TTC549 (cell line): ENCODE data around the gene MAPT.
"Not testable (repeated sequence)": the region's sequence is repeated elsewhere in the genome, so short reads cannot be mapped to it uniquely, and the experiment has no call there.

Experiments used
- FAIRE-seq: peaks from 2 replicates; lab custom pipeline; 2012; peaks lifted over from hg19 to GRCh38; lab: Jason Lieb, UNC

Gene MAPT

DNA sequence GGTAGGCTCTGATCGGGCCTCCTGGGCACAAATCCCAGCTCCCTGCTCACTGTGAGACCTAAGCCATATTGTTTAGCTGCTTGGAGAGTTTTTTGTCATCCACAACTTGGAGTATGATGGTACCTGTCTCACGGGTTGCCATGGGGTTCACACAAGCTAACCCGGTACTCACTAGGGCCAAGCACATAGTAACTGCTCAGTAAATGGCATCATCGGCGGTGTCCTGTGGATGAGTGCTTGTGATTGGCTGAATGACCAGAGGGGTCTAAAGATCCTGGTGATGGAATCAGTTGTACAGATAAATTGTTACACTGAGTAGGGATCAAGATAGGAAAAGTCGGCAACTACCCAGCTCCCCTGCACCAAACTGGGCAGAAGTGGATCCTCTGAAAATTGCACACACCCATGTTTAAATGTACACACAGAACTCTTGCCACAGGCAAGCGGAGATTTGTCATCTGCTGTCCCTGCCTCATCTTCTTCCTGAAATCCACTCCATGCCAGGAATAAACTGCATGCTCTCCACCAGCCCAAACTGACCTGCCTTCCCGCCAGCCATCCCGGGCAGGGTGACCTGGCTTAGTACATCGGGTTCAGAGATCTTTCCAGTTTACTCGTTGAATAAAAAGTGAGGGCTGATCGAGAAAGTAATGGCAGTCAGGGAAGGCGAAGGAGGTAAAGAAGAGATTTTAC is 6.5 kb downstream of the MAPT start:
- no peak for FAIRE-seq

DNA sequence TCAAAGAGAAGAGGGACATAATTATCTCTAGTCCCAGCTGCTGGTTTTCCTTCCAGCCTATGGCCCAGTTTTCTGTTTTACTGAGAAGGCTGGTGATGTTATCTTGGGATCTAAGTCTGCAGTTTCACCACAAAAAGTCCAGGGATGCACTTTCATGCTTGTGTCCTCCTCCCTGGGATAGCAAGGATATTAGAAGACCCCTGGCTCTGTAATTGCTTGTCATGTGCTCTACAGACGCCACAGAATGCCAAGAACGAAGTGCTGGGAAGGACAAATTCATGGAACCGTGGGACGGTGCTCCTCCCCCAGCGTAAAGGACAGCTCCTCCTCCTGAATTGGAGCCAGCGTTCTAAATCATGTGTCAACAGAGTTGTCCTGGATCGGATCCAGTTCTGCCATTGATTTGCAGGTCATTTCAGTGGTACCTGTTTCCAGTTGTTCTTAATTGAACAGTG is 8.6 kb downstream of the MAPT start:
- FAIRE-seq: no peak

DNA sequence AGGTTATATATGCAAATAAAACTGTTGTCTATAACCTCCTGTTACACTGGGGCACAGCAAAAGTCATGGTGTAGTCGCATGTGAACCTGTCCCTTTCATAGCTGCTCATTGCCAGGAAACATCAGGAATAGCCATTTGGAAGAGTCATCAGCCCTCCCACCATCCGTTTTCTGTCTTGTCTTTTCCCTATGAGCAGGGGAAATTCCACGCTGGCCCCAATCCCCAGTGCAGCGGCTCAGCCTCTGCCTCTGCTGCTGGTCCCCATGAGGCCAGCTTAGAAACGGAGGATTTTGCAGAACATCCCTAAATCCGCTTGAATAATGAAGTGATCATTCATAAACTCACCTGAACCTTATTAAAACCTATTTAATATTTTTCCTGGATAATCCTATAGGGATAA is 10.5 kb downstream of the MAPT start:
- no peak for FAIRE-seq

DNA sequence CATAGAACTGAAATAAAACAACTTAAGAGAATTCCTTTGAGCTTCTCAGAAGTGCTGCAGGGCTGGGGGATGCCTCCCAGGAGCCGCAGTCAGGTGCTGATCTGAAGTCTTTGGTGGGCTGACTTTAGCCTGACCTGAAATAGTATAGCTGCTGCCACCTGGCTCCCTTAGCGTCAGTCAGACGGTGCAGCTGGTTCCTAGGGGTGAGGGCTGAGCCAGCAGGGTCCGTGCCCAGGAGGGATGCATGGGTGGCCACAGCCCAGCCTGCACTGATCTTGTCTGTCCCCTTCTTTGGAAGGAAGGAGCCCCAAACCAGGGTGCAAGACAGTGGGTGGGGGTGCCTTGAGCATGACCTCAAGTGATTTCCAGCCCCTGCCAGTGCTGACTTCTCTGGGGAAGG is 11.5 kb downstream of the MAPT start:
- FAIRE-seq: no peak

- no peak for FAIRE-seq
These were observed 11.9 kb downstream of the MAPT start for GRCh38 chr17:45906237-45906636.

DNA sequence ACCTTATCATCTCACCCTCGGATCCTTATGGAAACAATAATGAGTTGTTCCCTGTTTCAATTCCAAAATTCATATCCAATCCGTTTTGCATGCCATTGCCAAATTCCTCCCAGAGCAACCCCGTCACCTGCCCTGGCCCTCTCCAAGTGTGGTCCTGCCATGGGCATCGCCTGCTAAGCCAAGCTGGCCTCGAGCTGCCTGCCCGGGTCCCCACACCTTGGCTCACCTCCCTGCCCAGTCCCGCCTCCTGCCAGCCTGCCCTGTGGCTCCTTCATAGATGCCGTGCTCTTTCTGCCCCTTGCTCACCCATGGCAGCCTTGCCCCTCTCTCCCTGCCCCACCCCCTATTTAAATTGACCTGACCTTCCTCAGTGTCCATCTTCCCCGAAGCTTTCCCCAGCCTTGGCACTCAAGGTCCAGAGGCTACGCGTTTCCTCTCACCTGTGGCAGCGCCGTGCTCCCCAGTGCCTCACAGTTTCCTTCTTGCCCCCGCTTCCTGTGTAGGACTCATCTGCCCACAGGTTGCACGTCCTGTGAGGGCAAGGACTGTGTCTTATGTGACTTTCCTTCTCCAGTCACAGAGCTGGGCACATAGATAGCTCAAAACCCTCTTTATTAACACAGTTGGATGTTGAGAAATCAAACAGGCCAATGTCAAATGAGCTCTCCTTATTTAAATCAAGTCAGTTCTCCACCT is 12.7 kb downstream of the MAPT start:
- FAIRE-seq: no peak

GRCh38 chr17:45907750-45908395 is 13.5 kb downstream of the MAPT start:
- no peak for FAIRE-seq

DNA sequence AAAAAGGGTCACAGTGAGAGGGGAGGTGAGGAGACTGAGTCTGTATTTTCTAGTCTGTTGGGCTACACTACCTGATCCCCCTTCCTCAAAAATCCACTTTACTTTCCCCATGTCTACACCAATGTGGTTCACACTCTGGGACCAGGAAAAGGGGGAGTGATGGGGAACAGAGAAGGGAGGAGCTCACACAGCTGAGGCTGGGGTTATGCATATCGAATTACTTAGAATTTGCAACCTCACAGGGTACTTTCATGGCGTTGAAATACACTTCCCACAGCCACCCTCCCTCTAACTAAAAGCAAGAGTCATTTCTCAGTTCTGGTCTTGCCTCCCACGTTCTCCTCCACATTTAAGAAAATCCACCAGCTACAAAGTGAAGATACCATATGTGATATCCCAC is 14.1 kb downstream of the MAPT start:
- no peak for FAIRE-seq

DNA sequence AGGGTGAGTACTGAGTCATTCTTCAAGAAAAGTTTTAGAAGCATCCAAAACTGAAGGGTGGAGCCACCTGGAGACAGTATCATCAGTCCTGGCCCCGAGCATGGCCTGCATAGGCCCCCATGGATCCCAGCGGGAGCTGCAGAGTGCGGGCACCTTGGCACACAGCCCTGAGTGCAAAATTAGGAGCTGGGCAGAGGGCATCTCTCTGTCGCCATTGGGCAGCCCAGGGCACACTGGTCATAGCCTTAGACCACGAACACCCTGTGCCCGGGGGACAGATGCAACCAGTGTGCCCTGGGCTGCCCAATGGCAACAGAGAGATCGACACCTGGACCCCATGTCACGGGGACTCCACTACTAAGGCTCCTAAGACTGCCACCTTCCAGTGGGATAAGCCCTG is 14.6 kb downstream of the MAPT start:
- no peak for FAIRE-seq

- FAIRE-seq: no peak
These were observed 16.3 kb downstream of the MAPT start for GRCh38 chr17:45910667-45911066.

DNA sequence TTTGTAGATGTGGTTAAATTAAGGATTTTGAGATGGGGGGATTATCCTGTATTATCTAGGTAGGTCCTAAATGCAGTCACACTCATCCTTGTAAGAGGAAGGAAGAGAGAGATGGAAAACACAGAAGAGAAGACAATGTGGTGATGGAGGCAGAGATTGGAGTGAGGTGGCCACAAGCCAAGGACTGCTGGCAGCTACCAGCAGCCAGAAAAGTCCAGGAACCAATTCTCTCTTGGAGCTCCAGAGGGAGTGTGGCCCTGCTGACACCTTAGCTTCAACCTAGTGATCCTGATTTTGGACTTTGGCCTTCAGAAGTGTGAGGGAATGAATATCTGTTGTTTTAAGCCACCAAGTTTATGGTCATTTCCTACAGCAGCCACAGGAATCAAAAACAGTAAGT is 18.0 kb downstream of the MAPT start:
- FAIRE-seq: no peak

DNA sequence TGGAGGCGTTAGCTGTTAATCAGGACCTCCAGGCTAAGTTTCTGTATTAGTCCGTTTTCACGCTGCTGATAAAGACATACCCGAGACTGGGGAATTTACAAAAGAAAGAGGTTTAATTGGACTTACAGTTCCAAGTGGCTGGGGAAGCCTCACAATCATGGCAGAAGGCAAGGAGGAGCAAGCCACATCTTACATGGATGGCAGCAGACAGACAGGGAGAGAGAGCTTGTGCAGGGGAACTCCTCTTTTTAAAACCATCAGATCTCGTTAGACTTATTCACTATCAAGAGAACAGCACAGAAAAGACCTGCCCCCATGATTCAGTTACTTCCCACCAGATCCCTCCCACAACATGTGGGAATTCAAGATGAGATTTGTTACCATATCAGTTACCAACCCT is 18.7 kb downstream of the MAPT start:
- FAIRE-seq: not testable (repeated sequence)

DNA sequence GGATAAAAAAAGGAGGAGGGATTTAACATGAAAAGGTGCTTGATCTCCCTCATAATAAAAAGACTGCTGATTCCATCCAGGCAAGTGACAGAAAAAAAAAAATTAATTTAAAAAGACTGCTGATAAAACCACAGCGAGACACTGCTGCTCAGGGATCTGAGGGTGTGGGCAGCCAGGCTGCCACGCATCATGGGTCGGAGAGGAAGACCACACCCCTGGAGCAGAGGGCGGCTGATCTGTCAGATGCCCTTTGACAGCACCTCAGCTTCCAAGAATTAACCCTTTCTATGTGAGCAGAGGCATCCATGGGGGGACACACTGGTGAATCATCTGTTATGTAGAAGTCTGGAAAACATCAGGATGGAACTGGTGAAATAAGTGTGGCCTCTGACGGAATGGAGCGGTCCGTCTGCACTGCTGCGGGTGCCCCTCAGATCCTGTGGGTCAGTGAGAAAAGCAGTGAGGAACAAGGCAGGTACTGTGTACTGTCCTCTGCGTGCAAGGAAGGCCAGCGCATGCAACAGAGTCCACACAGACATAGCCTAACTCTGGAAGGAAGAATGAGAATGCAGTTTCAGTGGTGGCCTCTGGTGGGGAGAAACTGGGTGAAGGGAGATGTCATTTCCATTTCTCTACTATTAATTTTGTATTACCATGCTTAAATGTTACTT is 19.8 kb downstream of the MAPT start:
- no peak for FAIRE-seq

DNA sequence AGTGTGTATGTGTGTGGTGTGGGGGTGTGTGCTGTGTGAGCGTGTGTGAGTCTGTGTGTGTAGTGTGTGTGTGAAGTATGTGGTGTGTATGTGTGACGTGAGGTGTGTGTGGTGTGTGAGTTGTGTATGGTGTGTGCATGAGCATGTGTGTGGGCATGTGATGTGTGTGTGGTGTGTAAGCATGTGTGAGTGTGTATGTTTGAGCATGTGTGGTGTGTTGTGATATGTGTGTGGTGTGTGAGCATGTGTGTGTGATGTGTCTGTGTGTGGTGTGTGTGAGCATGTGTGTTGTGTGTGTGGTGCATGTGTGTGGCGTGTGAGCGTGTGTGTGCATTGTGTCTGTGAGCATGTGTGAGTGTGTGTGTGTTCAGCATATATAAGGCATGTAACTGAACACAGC is 20.9 kb downstream of the MAPT start:
- no peak for FAIRE-seq

DNA sequence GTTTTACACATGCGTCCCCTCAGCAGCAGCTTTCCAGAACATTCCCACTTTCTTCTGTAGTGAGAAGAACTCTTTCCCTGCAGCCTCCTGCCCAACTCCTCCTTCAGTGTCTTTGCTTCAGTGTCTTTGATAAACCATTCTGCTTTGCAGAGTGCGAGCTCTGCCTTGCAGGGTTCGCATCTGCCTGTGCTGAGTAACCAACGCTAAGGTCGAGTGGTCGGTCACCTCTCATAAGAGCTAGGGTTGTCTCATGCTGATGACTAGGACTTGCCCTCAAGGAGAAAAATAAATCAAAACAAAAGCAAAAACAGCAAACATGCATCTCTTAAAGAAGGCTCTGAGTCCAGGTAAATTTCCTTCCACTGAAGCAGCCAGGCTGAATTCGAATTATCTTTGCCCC is 22.7 kb downstream of the MAPT start:
- FAIRE-seq: no peak

GRCh38 chr17:45918241-45918745 is 23.9 kb downstream of the MAPT start:
- FAIRE-seq: no peak

DNA sequence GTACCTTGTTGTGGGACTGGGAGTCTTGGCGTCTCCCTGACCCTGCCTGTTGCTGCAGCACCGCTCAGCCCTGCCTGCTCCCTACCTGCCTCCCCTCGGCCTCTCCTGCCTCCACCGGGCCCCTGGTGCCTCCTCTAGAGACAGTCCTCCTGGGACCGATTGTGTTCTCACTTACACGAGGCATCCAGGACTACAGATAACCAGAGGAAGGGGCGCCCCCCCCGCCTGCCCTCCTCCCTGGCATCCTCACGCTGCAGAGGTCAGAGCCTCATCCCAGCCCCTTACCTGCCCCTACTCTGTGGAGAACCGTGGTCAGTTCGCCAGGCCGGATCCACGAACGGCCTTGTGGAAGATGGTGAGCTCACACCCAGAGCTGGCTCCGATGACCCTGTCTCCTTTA is 24.8 kb downstream of the MAPT start:
- FAIRE-seq: no peak

DNA sequence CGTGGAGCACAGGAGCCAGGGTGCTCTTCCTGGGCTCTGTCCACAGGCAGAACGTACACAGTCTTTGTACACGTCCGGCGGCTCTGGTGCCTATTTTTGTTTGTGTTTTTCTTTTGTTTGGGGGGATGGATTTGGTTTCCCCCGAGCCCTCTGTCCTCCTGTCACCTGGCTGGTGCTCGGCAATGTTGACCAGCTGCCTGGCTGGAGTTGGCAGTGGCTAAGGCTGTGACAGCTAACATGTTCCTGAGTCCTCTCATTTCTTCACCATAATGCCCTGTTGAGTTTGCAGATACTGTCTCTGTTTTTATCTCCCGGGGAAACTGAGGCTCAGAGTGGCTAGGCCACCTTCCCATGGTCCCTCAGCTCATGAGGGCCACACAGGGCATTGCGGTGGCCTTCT is 25.7 kb downstream of the MAPT start:
- no peak for FAIRE-seq

- no peak for FAIRE-seq
These were observed 29.3 kb downstream of the MAPT start for GRCh38 chr17:45923511-45924268.

GRCh38 chr17:45924332-45924820 is 30.0 kb downstream of the MAPT start:
- no peak for FAIRE-seq

DNA sequence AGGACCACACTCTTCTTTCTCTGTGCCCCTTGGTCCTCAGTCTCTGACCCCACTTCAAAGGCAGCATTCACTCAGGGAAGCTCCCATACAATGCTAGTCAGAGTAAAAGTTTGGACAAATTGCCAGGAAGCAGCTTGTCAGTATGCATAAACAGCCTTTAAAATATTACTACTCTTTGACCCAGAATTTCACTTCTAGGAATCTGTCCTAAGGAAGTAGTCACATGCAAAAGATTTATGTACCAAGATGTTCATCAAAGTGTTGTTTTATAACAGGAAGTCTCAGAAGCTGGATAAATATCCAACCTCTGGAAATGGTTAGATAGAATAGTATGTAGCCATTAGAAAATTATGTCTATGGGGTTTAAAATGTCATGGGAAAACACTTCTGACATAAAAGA is 31.0 kb downstream of the MAPT start:
- FAIRE-seq: no peak

GRCh38 chr17:45927247-45927646 is 32.9 kb downstream of the MAPT start:
- no peak for FAIRE-seq
